ENCODE results near the gene DAAM1.

DAAM1 gene

GRCh38 chr14:59377991-59378601 lies 189.6 kb downstream of the DAAM1 start:
- no peak for DNase-seq

GRCh38 chr14:59389936-59390335 lies 201.5 kb downstream of the DAAM1 start:
- no peak for DNase-seq

GRCh38 chr14:59391388-59391787 lies 202.9 kb downstream of the DAAM1 start:
- no peak for DNase-seq

- DNase-seq = no peak
Observed at GRCh38 chr14:59394268-59394667, 205.8 kb downstream of the DAAM1 start.

- DNase-seq = no peak
Observed at GRCh38 chr14:59395672-59396071, 207.2 kb downstream of the DAAM1 start.

GRCh38 chr14:59398841-59399240 lies 210.4 kb downstream of the DAAM1 start:
- DNase-seq = no peak

- DNase-seq = no peak
Observed at GRCh38 chr14:59406454-59407245, 218.2 kb downstream of the DAAM1 start.

GRCh38 chr14:59407246-59408010 lies 219.0 kb downstream of the DAAM1 start:
- no peak for DNase-seq

GRCh38 chr14:59415836-59416602 lies 227.6 kb downstream of the DAAM1 start:
- DNase-seq = no peak

GRCh38 chr14:59417311-59417710 lies 228.8 kb downstream of the DAAM1 start:
- no peak for DNase-seq

GRCh38 chr14:59419303-59419702 lies 230.8 kb downstream of the DAAM1 start:
- DNase-seq = no peak

All from DMS 273 treated with DMSO at 0.1 percent for 48 hours (cell line).